WTC11 (cell line): ENCODE data around the gene PISD.

ENCODE experiments used
- CBFB ChIP-seq: sonication (generic); formaldehyde crosslinking; IDR thresholded peaks from 2 replicates; pipeline ENCODE4 v1.8.1; 2022; ENCODE audit warnings: mild to moderate bottlenecking, low read depth, missing genetic modification reagents
- EMX1 ChIP-seq: fragments of 250-450 bp; sonication (Bioruptor Pico); IDR thresholded peaks from 2 replicates; pipeline ENCODE4 v1.8.0; 2021; ENCODE audit warnings: mild to moderate bottlenecking
- ESRRA ChIP-seq: sonication (generic); formaldehyde crosslinking; IDR thresholded peaks from 2 replicates; pipeline ENCODE4 v1.8.1; 2022; ENCODE audit warnings: mild to moderate bottlenecking, missing genetic modification reagents, borderline replicate concordance
- SOX15 ChIP-seq: fragments of 250-450 bp; sonication (Bioruptor Pico); IDR thresholded peaks from 2 replicates; pipeline ENCODE4 v1.9.0; 2021; ENCODE audit warnings: mild to moderate bottlenecking
- TEAD1 ChIP-seq: sonication (generic); formaldehyde crosslinking; IDR thresholded peaks from 2 replicates; pipeline ENCODE4 v1.8.0; 2022; ENCODE audit warnings: mild to moderate bottlenecking, missing genetic modification reagents
- ZNF263 ChIP-seq: sonication (generic); formaldehyde crosslinking; IDR thresholded peaks from 2 replicates; pipeline ENCODE4 v1.8.1; 2022; ENCODE audit warnings: low read depth, mild to moderate bottlenecking, moderate library complexity, missing genetic modification reagents
- TF ChIP-seq, protein P1 (sequence below): fragments of 200-600 bp; IDR thresholded peaks from 2 replicates; pipeline ENCODE4 v1.8.0; 2022; ENCODE audit warnings: antibody characterized with exemption
- TF ChIP-seq, protein P2 (sequence below): sonication (generic); formaldehyde crosslinking; conservative IDR thresholded peaks from 2 replicates; pipeline ENCODE4 v1.8.1; 2022; ENCODE audit warnings: mild to moderate bottlenecking, missing genetic modification reagents

GRCh38 chr22:31605851-31606585 is 56.0 kb downstream of the PISD start:
- TF ChIP-seq ZNF263 (CRISPR knock-in tag) = no peak
- TF ChIP-seq TEAD1 = no peak
- TF ChIP-seq SOX15 = no peak
- no peak for TF ChIP-seq CBFB (CRISPR knock-in tag)
- TF ChIP-seq, protein P1, sequence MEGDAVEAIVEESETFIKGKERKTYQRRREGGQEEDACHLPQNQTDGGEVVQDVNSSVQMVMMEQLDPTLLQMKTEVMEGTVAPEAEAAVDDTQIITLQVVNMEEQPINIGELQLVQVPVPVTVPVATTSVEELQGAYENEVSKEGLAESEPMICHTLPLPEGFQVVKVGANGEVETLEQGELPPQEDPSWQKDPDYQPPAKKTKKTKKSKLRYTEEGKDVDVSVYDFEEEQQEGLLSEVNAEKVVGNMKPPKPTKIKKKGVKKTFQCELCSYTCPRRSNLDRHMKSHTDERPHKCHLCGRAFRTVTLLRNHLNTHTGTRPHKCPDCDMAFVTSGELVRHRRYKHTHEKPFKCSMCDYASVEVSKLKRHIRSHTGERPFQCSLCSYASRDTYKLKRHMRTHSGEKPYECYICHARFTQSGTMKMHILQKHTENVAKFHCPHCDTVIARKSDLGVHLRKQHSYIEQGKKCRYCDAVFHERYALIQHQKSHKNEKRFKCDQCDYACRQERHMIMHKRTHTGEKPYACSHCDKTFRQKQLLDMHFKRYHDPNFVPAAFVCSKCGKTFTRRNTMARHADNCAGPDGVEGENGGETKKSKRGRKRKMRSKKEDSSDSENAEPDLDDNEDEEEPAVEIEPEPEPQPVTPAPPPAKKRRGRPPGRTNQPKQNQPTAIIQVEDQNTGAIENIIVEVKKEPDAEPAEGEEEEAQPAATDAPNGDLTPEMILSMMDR = no peak
- TF ChIP-seq ESRRA (CRISPR knock-in tag) = no peak
- no peak for TF ChIP-seq EMX1
- TF ChIP-seq, protein P2, sequence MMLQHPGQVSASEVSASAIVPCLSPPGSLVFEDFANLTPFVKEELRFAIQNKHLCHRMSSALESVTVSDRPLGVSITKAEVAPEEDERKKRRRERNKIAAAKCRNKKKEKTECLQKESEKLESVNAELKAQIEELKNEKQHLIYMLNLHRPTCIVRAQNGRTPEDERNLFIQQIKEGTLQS (CRISPR knock-in tag) = no peak
